Measurements from ENCODE around the gene DEFB132.

- TF ChIP-seq KDM1A (IDR thresholded peaks at IDR 0.05; ENCODE audit: borderline replicate concordance, low read length) (no peak), KDM5A (IDR thresholded peaks at IDR 0.05; ENCODE audit: low read length) (no peak), TEAD4 (IDR thresholded peaks at IDR 0.05; ENCODE audit: low read depth, low read length) (no peak), CEBPB (IDR thresholded peaks at IDR 0.05; ENCODE audit: low read depth, low read length) (no peak), SP1 (IDR thresholded peaks at IDR 0.05; ENCODE audit: low read depth, low read length) (no peak)
These were observed 36.2 kb upstream of the DEFB132 start for GRCh38 chr20:221258-221830.
